GM12892 (cell line): ENCODE data around the gene FAM107A.

Source experiments
- POLR2A ChIP-seq: IDR thresholded peaks from 2 replicates; pipeline ENCODE4 v1.6.1; 2011; ENCODE audit warnings: low read depth, low read length, control low read depth
- POLR2AphosphoS5 ChIP-seq: IDR thresholded peaks from 2 replicates; pipeline ENCODE4 v1.6.1; 2011; ENCODE audit warnings: low read depth, low read length, control low read depth

- TF ChIP-seq POLR2AphosphoS5 = no peak
- TF ChIP-seq POLR2A = no peak
These were observed 7.7 kb downstream of the FAM107A start for GRCh38 chr3:58569287-58570001.
